Cerebellar nuclear complex (tissue), 1 donor: ENCODE results near the gene ACP1.

Experiments used
- DNase-seq, 2 experiments: peaks; one replicate each; lab custom pipeline; 2025; lab: John Stamatoyannopoulos, UW

Gene ACP1

DNA sequence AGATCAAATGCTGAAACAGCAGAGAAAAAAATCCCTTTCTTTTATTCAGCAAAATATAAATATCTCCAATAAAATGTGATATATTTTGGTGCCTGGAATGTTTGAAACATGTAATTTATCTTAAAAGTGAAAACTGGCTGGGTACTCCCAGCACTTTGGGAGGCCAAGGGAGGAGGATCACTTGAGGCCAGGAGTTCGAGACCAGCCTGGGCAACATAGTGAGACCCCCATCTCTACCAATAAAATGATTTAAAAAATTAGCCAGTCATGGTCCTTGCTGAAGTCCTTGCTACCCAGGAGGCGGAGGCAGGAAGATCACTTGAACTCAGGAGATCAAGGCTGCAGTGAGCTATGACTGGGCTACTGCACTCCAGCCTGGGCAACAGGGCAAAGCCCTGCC, 9.6 kb upstream of the ACP1 start:
- DNase-seq: no peak

- no peak for DNase-seq
Observed at GRCh38 chr2:256094-256493, 8.7 kb upstream of the ACP1 start.

GRCh38 chr2:257429-257828, 7.3 kb upstream of the ACP1 start:
- no peak for DNase-seq

DNA sequence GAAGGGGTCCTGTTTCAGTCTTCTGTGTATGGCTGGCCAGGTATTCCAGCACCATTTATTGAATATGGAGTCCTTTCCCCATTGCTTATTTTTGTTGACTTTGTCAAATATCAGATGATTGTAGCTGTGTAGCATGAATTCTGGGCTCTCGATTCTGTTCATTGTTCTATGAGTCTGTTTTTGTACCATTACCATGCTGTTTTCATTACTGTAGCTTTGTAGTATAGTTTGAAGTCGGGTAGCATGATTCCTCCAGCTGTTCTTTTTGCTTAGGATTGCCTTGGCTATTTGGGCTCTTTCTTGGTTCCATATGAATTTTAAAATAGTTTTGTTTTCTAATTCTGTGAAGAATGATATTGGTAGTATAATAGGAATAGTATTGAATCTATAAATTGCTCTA, 6.9 kb upstream of the ACP1 start:
- DNase-seq: no peak

GRCh38 chr2:258933-259332, 5.8 kb upstream of the ACP1 start:
- no peak for DNase-seq

- no peak for DNase-seq
Observed at GRCh38 chr2:259789-260331, 4.9 kb upstream of the ACP1 start.

GRCh38 chr2:260507-261161, 4.1 kb upstream of the ACP1 start:
- DNase-seq: no peak

DNA sequence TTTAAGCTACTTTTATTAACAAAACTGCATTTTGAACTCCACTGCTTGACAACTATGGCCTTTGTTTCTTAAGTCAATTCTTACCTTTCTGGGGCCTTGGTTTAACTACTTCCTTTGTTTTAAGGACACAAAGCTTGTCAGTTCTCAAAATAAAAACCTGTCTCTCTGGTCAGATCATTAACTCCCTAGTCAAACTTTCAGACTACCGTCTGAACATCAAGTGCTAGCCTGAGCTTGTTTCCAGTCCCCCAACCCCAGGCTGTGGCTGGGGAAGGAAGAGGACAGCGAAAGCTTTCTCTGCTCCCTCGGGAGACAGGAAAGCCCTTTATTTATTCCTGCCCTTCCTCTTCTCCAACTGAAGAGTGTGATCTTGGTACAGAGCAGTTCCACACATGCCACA, 2.6 kb upstream of the ACP1 start:
- no peak for DNase-seq

- no peak for DNase-seq
Observed at GRCh38 chr2:263022-263738, 1.6 kb upstream of the ACP1 start.

DNA sequence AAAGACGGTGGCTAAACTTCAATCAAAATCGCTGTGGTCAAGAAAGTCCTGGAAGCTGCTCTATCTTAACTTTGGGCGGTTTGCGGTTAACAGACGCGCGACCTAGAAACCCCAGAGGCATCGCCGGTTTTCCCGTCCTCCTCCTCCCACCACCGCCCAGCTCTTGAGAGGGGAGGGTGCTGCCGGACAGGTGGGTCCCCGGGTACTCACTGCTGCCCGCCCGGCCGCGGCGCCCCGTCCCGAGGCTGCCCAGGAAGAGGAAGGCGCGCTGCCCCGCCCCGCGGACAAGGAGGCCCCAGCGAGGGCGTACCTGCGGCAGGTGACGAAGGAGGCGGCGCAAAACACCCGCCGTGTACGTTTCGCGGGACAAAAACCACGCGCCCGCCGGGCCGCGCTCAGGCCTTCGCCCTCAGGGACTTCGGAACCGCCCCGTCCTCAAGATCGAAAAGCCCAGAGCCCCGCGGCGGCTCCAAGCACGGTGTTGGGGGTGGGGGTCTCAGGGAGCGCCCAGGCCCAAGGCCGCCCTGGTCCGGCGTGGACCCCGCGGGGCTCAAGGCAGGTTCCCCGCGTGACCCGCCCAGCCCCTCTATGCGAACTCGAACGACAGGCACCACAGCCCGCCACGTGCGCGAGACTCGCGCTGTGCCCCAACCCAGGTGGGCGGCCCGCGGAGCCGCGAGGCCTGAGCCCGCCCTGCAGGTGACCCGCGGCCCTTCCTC, 814 bp upstream of the ACP1 start, which contains the start of gene SH3YL1:
Gene SH3YL1, minus strand, starts transcription at position 259 of the 719 bp plus-strand sequence. Its CDS starts 48 bp downstream, at position 211.
- DNase-seq: no peak

DNA sequence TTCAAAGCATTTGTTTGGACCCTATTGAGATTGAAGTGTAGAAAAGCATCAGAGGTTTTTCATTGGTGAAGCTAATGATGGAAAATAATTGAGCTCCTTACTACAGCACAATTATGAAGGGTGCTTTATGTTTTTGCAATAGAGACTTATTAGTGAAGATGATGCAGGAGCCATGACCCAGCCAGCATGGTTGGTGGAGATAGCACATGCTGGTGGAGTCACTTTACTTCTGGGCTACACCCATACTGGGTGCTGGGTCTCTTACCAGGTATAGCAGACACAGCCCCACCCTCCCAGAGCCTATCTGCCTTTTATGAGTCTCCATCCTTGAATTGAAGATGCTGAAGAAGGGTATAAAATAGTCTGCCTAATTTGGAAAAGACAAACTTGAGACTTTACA, 3.6 kb downstream of the ACP1 start:
- DNase-seq: no peak

- DNase-seq: no peak
Observed at GRCh38 chr2:269356-270030, 4.7 kb downstream of the ACP1 start.

DNA sequence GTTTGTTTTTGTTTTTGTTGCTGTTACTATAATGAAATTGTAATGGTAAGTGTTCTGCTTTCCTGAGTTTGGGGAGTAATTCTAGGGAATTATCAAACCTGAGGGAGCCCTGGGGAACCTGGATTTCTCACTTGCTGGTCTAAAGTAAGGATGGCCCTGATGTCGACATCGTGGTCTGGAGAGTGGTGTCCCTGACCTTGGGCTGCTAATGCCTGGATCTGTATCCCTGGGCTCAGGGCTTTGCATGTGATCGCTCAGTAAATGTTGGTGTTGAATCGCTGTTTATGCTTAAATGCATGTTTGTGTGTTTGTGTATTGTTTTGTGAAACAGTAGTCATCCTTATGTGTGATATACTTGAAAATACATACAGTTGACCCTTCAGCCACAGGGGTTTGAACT, 6.1 kb downstream of the ACP1 start:
- no peak for DNase-seq

- no peak for DNase-seq
Observed at GRCh38 chr2:271917-272316, 7.2 kb downstream of the ACP1 start.

GRCh38 chr2:273333-273732, 8.6 kb downstream of the ACP1 start:
- no peak for DNase-seq

DNA sequence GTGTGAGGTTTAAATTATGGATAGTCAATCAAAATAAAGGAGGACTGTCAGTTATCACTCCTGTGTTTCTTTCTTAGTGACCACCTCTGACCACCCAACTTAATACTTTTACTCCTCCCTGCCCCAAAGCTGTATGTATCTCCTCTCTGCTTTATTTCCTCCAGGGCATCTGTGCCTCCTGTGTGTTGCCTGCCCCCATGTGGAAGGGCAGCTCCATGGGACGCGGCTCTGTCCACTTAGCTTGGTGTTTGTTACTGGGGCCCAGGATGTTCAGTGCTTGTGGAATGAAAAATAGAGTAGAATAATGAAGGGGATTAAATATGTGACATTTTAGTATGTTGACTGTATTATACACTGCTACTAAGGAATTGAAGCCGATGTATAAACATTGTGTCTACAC, 9.8 kb downstream of the ACP1 start:
- DNase-seq: no peak

- DNase-seq: no peak
Observed at GRCh38 chr2:275466-275865, 10.7 kb downstream of the ACP1 start.

- no peak for DNase-seq
Observed at GRCh38 chr2:278312-278926, 13.7 kb downstream of the ACP1 start.

DNA sequence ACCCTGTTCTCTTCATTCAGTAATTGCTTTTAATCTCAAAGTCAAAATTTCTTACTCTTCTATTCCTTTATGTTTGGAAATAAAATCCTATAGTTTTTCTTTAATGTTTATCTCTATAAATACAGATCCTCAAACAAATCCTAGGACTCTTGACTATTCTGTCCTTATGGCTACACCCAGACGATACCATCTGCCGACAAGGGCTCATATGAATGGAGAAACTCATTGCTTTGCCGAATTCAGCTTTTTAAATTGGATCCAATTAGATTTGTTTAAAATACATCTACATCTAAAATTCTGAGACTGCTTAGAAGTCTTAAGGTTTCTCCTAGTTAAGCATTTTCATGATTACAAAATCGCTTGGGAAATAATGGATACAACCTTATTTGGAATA, 14.2 kb downstream of the ACP1 start:
- no peak for DNase-seq

GRCh38 chr2:279366-279765, 14.6 kb downstream of the ACP1 start:
- DNase-seq: no peak

GRCh38 chr2:279956-280649, 15.4 kb downstream of the ACP1 start:
- DNase-seq: no peak
